ENCODE data around the gene DNAJC13.

The DNAJC13 gene

GRCh38 chr3:132433121-132433520 is 15.8 kb downstream of the DNAJC13 start:
- H3K4me3 ChIP-seq (ENCODE audit: low read depth, low read length), result no peak overlapping the region
- TF ChIP-seq CTCF (IDR thresholded peaks at IDR 0.05; ENCODE audit: low read depth, low read length), result no peak

- H3K4me3 ChIP-seq (ENCODE audit: low read depth, low read length), result no peak overlapping the region
- TF ChIP-seq CTCF (IDR thresholded peaks at IDR 0.05; ENCODE audit: low read depth, low read length), result no peak
Observed at GRCh38 chr3:132435224-132435910, 18.1 kb downstream of the DNAJC13 start.

GRCh38 chr3:132435911-132436425 is 18.7 kb downstream of the DNAJC13 start:
- H3K4me3 ChIP-seq (ENCODE audit: low read depth, low read length), result no peak overlapping the region
- TF ChIP-seq CTCF (IDR thresholded peaks at IDR 0.05; ENCODE audit: low read depth, low read length), result no peak

GRCh38 chr3:132443421-132443820 is 26.1 kb downstream of the DNAJC13 start:
- TF ChIP-seq CTCF (IDR thresholded peaks at IDR 0.05; ENCODE audit: low read depth, low read length), result no peak
- no peak overlapping the region for H3K4me3 ChIP-seq (ENCODE audit: low read depth, low read length)

GRCh38 chr3:132444383-132444782 is 27.1 kb downstream of the DNAJC13 start:
- peak overlapping the region; percentile 24; the same call in 1 of the 2 replicates for H3K4me3 ChIP-seq (ENCODE audit: low read depth, low read length)
- TF ChIP-seq CTCF (IDR thresholded peaks at IDR 0.05; ENCODE audit: low read depth, low read length), result no peak

- no peak overlapping the region for H3K4me3 ChIP-seq (ENCODE audit: low read depth, low read length)
- TF ChIP-seq CTCF (IDR thresholded peaks at IDR 0.05; ENCODE audit: low read depth, low read length), result no peak
Observed at GRCh38 chr3:132445817-132446216, 28.5 kb downstream of the DNAJC13 start.

- no peak for TF ChIP-seq CTCF (IDR thresholded peaks at IDR 0.05; ENCODE audit: low read depth, low read length)
- H3K4me3 ChIP-seq (ENCODE audit: low read depth, low read length), result no peak overlapping the region
Observed at GRCh38 chr3:132448216-132448961, 31.1 kb downstream of the DNAJC13 start.
